Fibroblast of villous mesenchyme (primary cell): ENCODE results near the gene THSD4. TPM values are rescaled to one million over a fixed set of nuclear protein-coding genes. Genes with fewer than 3 reads are reported as not detected.
"Not testable (repeated sequence)": the region's sequence is repeated elsewhere in the genome, so short reads cannot be mapped to it uniquely, and the experiment has no call there.

ENCODE experiments used
- DNase-seq: peaks from one replicate; pipeline ENCODE4 v3.0.0-alpha.2; 2010; ENCODE audit warnings: low read depth
- H3K4me3 ChIP-seq: 2 replicates; pipeline ENCODE4 v1.5.1; 2011; ENCODE audit warnings: low read depth, mild to moderate bottlenecking, low read length
- CTCF ChIP-seq: IDR thresholded peaks from 2 replicates; pipeline ENCODE4 v1.5.1; 2012; ENCODE audit warnings: low read depth, mild to moderate bottlenecking, low read length; ENCODE audit not compliant: insufficient read depth
- total RNA-seq: library from RNA; depleted of rRNA; stranded (reverse); fragments of >200 nt; gene quantifications from 2 replicates; pipeline ENCODE4 v1.2.3, GENCODE V29; 2012

THSD4 gene
- total RNA-seq, 1 donor, result 76.4 TPM

DNA sequence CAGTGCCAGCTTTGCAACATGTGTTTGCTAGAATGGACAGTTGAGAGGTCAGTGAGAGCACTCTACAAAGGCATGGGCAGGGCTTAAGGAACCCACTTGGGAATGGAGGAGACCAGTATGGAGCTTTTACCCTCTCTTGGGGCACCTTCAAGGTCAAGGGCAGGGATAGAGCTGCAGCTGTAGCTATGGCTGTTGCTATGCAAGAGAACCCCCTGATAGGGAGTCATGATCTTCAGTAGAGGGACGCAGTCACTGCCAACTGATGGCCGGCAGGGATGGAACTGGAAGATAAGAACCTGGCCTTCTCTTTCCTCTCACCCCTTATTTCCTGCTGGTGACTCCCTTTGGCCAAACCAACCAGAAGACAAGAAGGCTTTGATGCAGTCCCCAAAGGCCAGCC lies 40.3 kb downstream of the THSD4 start:
- no peak overlapping the region for H3K4me3 ChIP-seq
- TF ChIP-seq CTCF, result no peak
- DNase-seq, result no peak

- no peak for TF ChIP-seq CTCF
- H3K4me3 ChIP-seq, result no peak overlapping the region
- no peak for DNase-seq
These were observed 45.7 kb downstream of the THSD4 start for GRCh38 chr15:71160976-71161375.

DNA sequence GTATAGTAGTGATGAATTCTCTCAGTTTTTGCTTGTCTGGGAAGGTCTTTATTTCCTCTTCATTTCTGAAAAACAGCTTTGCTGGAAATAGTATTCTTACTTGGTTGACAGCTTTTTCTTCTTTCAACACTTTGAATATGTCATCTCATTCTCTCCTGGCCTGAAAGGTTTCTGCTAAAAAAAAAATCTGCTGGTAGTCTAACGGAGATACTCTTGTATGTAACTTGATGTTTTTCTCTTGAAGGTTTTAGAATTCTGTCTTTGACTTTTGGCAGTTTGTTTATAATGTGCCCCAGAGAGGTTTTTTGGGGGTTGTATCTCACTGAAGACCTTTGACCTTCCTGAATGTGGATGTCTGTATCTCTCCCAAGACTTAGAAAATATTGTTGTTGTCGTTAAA lies 47.0 kb downstream of the THSD4 start:
- DNase-seq, result no peak
- H3K4me3 ChIP-seq, result no peak overlapping the region
- TF ChIP-seq CTCF, result no peak

DNA sequence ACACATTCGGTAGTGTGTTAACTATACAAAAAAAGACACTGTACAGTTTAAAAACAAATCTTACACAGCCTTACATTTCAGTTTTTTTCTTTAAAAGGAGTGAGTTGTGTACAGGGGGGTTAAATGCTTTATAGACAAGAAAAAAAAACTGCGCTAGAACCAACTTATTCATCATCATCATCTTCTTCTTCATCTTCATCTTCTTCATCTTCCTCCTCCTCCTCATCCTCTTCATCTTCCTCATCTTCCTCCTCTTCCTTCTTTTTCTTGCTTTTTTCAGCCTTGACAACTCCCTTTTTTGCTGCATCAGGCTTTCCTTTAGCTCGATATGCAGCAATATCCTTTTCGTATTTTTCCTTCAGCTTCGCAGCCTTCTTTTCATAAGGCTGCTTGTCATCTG lies 49.3 kb downstream of the THSD4 start:
- H3K4me3 ChIP-seq, DNase-seq: not testable (repeated sequence)

GRCh38 chr15:71167445-71168165 lies 52.3 kb downstream of the THSD4 start:
- H3K4me3 ChIP-seq, result no peak overlapping the region
- DNase-seq, result no peak
- TF ChIP-seq CTCF, result no peak

GRCh38 chr15:71168166-71168834 lies 53.0 kb downstream of the THSD4 start:
- no peak for DNase-seq
- TF ChIP-seq CTCF, result no peak
- no peak overlapping the region for H3K4me3 ChIP-seq

GRCh38 chr15:71170163-71170562 lies 54.9 kb downstream of the THSD4 start:
- H3K4me3 ChIP-seq, result no peak overlapping the region
- no peak for DNase-seq
- TF ChIP-seq CTCF, result no peak
